Activated CD4-positive, alpha-beta T cell treated with anti-CD3 and anti-CD28 coated beads, Interleukin-2, amount 10 ng/mL, durations not matched to agents 7 days and 5 days (primary cell): ENCODE data around the gene KANSL1. TPM values are rescaled to one million over a fixed set of nuclear protein-coding genes. Genes with fewer than 3 reads are reported as not detected.

ENCODE experiments used
- CTCF ChIA-PET: fragments of 350-600 bp; sonication (Branson Sonifier 250); formaldehyde crosslinking; loops from one replicate; lab custom pipeline; 2021; ENCODE audit warnings: antibody characterized with exemption; lab: Charles Lee
- POLR2A ChIA-PET: fragments of 350-600 bp; sonication (Branson Sonifier 250); formaldehyde crosslinking; loops from one replicate; lab custom pipeline; 2021; ENCODE audit warnings: antibody characterized with exemption; lab: Charles Lee
- DNase-seq: peaks from one replicate; pipeline ENCODE4 v3.0.0-alpha.2; 2020
- H3K27ac Mint-ChIP-seq: one replicate; pipeline ENCODE4 v1.8.0; 2021; ENCODE audit warnings: mild to moderate bottlenecking, moderate library complexity, mixed read lengths
- H3K27me3 Mint-ChIP-seq: one replicate; pipeline ENCODE4 v1.8.0; 2021; ENCODE audit warnings: mixed read lengths
- H3K36me3 Mint-ChIP-seq: one replicate; pipeline ENCODE4 v1.8.0; 2021; ENCODE audit warnings: low read depth, mixed read lengths
- H3K4me1 Mint-ChIP-seq: one replicate; pipeline ENCODE4 v1.8.0; 2021; ENCODE audit warnings: mixed read lengths
- H3K4me3 Mint-ChIP-seq: one replicate; pipeline ENCODE4 v1.8.0; 2021; ENCODE audit warnings: mild to moderate bottlenecking, moderate library complexity, mixed read lengths
- H3K9me3 Mint-ChIP-seq: one replicate; pipeline ENCODE4 v1.8.0; 2021; ENCODE audit warnings: mixed read lengths
- total RNA-seq, 2 experiments: library from RNA; stranded (reverse); gene quantifications; one replicate each; pipeline ENCODE4 v1.2.3, GENCODE V29; 2021

Gene KANSL1
- total RNA-seq, 2 experiments from 2014 or later: 85.7 to 97.7 TPM

DNA sequence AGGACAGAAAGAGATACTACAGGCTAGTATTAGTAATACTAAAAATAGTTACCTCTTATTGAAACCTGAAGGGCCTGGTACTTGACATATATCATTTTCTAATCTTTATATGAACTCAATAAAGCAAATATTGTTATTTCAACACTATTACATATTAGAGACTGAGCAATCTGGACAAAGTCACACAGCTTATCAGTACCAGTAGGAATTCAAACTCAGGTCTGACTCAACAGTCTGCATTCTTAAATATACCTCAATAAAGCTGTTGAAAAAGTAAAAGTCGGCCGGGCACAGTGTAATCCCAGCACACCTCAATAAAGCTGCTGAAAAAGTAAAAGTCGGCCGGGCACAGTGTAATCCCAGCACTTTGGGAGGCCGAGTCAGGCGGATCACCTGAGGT, 67.4 kb downstream of the KANSL1 start:
- peaks cover 61% of the 10 kb centered on the region for H3K4me1 Mint-ChIP-seq
- H3K4me3 Mint-ChIP-seq: no peak overlapping the region
- CTCF ChIA-PET: interaction anchor here (1.4 kb wide), 1 partner anchor 35 kb away, joined by 6 read pairs; no protein-coding TSS in a partner anchor

DNA sequence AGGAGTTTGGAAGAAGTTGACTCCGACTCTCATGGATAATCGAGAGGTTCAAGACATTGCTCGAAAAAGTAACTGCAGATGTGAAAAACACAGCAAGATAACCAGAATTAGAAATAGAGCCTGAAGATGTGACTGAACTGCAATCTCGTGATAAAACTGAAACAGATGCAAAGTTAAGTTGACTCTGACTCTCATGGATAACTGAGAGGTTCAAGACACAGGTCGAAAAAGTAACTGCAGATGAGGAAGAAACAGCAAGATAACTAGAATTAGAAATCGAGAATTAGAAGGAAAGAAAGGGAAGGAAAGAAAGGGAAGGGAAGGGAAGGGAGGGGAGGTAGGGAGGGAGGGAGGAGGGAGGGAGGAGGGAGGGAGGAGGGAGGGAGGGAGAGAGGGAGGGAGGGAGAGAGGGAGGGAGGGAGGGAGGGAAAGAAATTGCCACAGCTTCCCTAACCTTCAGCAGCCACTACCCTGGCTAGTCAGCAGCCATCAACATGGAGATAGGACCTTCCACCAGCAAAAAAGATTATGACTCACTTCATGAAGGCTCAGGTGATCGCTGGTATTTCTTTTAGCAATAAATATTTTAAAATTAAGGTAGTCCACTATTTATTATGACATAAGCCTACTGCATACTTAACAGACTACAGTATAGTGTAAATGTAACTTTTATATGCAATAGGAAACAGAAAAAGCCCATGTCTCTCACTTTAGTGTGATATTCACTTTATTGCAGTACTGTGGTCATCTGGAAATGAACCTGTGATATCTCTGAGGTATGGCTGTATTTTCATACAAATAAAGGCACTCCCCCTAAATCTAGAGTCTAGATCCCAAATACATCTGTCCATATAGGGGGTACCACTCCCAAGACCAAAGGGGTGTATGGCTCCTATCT, 68.3 kb downstream of the KANSL1 start:
- POLR2A ChIA-PET: no interaction called here
- DNase-seq: no peak
- no peaks in the 10 kb centered on the region for H3K9me3 Mint-ChIP-seq
- no peak overlapping the region for H3K4me3 Mint-ChIP-seq
- peaks cover 42% of the 10 kb centered on the region for H3K36me3 Mint-ChIP-seq
- CTCF ChIA-PET: interaction anchor here (1.4 kb wide), 1 partner anchor 34 kb away, joined by 6 read pairs; no protein-coding TSS in a partner anchor
- no peaks in the 10 kb centered on the region for H3K27me3 Mint-ChIP-seq
- H3K27ac Mint-ChIP-seq: no peak overlapping the region
- H3K4me1 Mint-ChIP-seq: peaks cover 57% of the 10 kb centered on the region

More for the DNA sequence above, 67.4 kb downstream of the KANSL1 start:
- no peak overlapping the region for H3K27ac Mint-ChIP-seq
- DNase-seq: no peak
- peaks cover 42% of the 10 kb centered on the region for H3K36me3 Mint-ChIP-seq
- POLR2A ChIA-PET: no interaction called here
- H3K27me3 Mint-ChIP-seq: no peaks in the 10 kb centered on the region
- H3K9me3 Mint-ChIP-seq: no peaks in the 10 kb centered on the region

DNA sequence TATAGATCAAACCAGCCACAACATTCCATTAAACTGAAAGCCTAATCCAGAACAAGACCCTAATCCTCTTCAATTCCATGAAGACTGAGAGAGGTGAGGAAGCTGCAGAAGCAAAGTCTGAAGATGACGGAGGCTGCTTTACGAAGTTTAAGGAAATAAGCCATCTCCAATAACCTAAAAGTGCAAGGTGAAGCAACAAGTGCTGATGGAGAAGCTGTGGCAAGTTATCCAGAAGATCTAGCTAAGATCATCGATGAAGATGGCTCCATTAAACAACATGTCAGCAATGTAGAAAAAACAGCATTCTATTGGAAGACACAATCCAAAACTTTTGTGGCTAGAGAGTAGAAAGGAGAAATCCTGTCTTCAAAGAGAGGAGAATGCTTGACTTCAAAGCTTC, 69.6 kb downstream of the KANSL1 start:
- peaks cover 53% of the 10 kb centered on the region for H3K4me1 Mint-ChIP-seq
- CTCF ChIA-PET: interaction anchor here (0.6 to 1.5 kb wide), 5 partner anchors 14 to 1137 kb away, joined by 3 to 6 read pairs (median 3); partner anchors contain the start of gene KANSL1
- no peaks in the 10 kb centered on the region for H3K9me3 Mint-ChIP-seq
- H3K4me3 Mint-ChIP-seq: no peak overlapping the region
- peaks cover 39% of the 10 kb centered on the region for H3K36me3 Mint-ChIP-seq
- no peaks in the 10 kb centered on the region for H3K27me3 Mint-ChIP-seq
- no peak overlapping the region for H3K27ac Mint-ChIP-seq
- POLR2A ChIA-PET: no interaction called here
- no peak for DNase-seq

DNA sequence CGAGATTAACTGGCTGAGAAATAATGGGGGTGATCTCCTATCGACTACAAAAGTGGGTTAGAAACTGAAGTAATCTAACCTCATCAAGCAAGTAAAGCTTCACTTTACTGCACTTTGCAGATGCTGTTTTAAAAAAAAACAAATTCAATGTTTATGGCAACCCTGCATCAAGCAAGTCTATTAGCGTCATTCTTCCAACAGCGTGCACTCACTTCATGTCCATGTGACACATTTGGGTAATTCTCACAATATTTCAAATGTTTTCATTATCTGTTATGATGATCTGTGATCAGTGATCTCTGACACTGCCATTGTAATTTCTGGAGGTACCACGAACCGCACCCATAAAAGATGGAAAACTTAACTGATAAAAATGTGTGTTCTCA, 70.8 kb downstream of the KANSL1 start:
- no peaks in the 10 kb centered on the region for H3K27me3 Mint-ChIP-seq
- H3K4me3 Mint-ChIP-seq: no peak overlapping the region
- no peak for DNase-seq
- peaks cover 37% of the 10 kb centered on the region for H3K36me3 Mint-ChIP-seq
- H3K27ac Mint-ChIP-seq: no peak overlapping the region
- POLR2A ChIA-PET: no interaction called here
- H3K9me3 Mint-ChIP-seq: no peaks in the 10 kb centered on the region
- peaks cover 50% of the 10 kb centered on the region for H3K4me1 Mint-ChIP-seq
- CTCF ChIA-PET: interaction anchor here (1.5 kb wide), 1 partner anchor 21 kb away, joined by 4 read pairs; no protein-coding TSS in a partner anchor

DNA sequence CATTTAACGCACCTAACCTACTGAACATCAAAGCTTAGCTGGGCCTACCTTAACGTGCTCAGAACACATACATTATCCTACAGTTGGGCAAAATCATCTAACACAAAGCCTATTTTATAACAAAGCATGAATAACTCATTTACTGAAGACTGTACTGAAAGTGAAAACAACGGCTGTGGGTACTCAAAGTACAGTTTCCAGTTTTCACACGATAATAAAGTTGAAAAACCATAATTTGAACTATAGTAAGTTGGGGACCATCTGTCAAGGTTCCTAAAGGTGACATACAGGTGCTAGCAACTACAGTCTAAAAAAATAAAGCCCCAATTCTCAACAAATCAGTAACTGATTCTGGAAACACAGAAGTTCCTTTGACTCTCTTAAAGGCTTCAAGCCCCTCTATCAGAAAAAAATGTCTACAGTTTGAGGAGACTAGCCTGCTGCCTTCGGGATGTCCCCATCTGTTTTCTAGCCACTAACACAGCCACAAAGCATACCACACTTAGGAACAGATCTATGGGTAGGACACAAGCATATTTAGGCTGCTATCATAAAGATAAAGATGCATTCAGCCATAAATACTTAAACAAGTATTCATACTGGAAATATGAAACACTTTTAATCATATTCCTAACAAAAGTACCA, 71.3 kb downstream of the KANSL1 start:
- no peak for DNase-seq
- H3K36me3 Mint-ChIP-seq: peaks cover 37% of the 10 kb centered on the region
- H3K9me3 Mint-ChIP-seq: no peaks in the 10 kb centered on the region
- CTCF ChIA-PET: interaction anchor here (2.3 kb wide), 1 partner anchor 71 kb away, joined by 8 read pairs; the partner anchor contains the start of gene KANSL1
- peak overlapping the region; percentile 17 for H3K4me3 Mint-ChIP-seq
- no peaks in the 10 kb centered on the region for H3K27me3 Mint-ChIP-seq
- POLR2A ChIA-PET: no interaction called here
- H3K4me1 Mint-ChIP-seq: peaks cover 50% of the 10 kb centered on the region
- peak overlapping the region; percentile 48 for H3K27ac Mint-ChIP-seq

DNA sequence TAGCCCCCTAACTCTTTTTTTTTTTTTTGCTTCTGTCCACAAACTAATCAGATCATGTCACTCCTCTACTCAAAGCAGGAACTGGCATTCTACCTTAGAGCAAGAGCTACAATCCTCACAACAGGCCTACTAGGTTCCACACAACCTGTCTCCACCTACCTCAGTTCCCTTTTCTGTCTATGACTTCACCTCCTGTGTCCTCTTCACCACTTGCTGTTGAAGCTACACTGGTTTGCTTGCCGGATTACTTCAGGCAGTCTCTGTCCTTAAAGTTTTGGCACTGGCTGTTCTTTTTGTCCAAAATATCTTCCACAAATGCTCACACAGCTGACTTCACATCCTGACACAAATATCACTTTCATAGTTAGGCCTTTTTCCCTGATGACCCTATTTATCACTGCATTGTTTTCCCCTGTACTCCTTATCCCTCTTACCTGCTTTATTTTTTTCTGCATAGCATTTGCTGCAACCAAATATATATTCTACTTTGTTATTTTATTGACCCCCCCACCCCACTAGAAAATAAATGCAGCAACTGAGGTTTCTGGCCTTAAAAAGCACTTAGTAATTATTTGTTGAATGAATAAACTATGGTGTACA, 72.0 kb downstream of the KANSL1 start:
- ChIA-PET CTCF (interaction anchor here (0.8 to 2.3 kb wide), 3 partner anchors 22 to 72 kb away, joined by 3 to 8 read pairs (median 3); partner anchors contain the start of gene KANSL1), POLR2A (no interaction called here)
- H3K27ac Mint-ChIP-seq: no peak overlapping the region
- H3K4me3 Mint-ChIP-seq: no peak overlapping the region
- peaks cover 46% of the 10 kb centered on the region for H3K4me1 Mint-ChIP-seq
- DNase-seq: no peak
- no peaks in the 10 kb centered on the region for H3K9me3 Mint-ChIP-seq
- H3K36me3 Mint-ChIP-seq: peaks cover 34% of the 10 kb centered on the region
- no peaks in the 10 kb centered on the region for H3K27me3 Mint-ChIP-seq

DNA sequence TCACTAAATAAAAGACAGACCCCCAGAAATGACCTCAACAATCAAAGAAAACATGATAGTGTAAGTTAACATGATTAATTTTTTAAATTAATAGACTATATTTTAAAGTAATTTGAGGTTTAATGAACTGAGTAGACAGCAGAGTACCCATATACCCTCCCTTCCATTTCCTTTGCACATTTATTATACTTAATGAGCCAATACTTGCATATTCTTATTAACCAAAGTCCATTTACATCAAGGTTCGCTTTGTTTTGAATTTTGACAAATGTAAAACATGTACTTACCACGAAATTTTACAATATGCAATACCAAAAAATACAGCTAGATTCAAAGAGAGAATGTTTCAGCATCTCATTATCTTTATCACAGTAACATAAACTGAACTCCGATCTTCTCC, 72.7 kb downstream of the KANSL1 start:
- no peak overlapping the region for H3K4me3 Mint-ChIP-seq
- H3K4me1 Mint-ChIP-seq: peaks cover 46% of the 10 kb centered on the region
- POLR2A ChIA-PET: no interaction called here
- DNase-seq: no peak
- H3K27me3 Mint-ChIP-seq: no peaks in the 10 kb centered on the region
- H3K9me3 Mint-ChIP-seq: no peaks in the 10 kb centered on the region
- H3K27ac Mint-ChIP-seq: no peak overlapping the region
- CTCF ChIA-PET: interaction anchor here (1.4 to 2.3 kb wide), 3 partner anchors 21 to 72 kb away, joined by 3 to 8 read pairs (median 5); partner anchors contain the start of gene KANSL1
- peaks cover 37% of the 10 kb centered on the region for H3K36me3 Mint-ChIP-seq

DNA sequence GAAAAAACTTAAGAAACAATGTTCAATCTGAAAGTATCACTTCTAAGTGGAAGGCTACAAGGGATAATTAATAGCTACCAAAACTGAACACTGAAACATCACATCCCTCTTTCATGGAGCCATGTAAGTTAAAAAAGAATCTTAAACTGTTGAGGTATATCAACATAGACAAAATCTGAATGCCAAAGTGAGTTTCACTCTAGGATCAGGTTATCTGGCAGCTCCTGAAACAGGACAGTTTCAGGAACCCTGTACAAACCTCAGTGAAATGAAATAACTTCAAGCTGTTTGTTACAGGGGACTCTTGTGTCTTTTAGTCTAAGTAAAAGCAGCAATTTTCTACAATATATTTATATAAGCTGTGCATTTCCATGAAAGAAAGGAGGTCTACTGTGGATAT, 73.2 kb downstream of the KANSL1 start:
- Mint-ChIP-seq H3K36me3 (peaks cover 38% of the 10 kb centered on the region), H3K4me1 (peaks cover 46% of the 10 kb centered on the region), H3K9me3 (no peaks in the 10 kb centered on the region), H3K27me3 (no peaks in the 10 kb centered on the region), H3K27ac (no peak overlapping the region), H3K4me3 (no peak overlapping the region)
- no peak for DNase-seq
- ChIA-PET POLR2A (no interaction called here), CTCF (interaction anchor here (0.9 to 2.3 kb wide), 4 partner anchors 21 to 73 kb away, joined by 3 to 8 read pairs (median 4); partner anchors contain the start of gene KANSL1)

DNA sequence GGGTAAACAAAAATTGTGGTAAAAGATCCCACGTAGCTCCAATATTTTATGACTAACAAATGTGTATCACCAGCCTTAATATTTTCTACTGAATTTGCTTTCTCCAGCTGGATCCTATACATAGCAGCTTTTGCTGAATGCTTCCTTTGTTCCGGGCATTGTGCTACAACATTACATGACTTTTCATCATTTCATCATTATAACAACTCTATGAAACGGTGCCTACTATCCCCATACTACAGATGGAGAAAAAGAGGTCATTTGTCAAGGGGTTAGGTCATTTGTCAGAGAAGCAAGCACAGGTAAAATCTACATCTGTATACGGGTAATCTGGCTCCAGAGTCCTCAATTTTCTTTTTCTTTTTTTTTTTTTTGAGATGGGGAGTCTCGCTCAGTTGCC, 74.3 kb downstream of the KANSL1 start:
- DNase-seq: no peak
- Mint-ChIP-seq H3K4me1 (peaks cover 39% of the 10 kb centered on the region), H3K4me3 (no peak overlapping the region), H3K27me3 (no peaks in the 10 kb centered on the region), H3K27ac (no peak overlapping the region), H3K36me3 (peaks cover 33% of the 10 kb centered on the region), H3K9me3 (no peaks in the 10 kb centered on the region)
- CTCF ChIA-PET: interaction anchor here (0.5 to 1.8 kb wide), 4 partner anchors 25 to 67 kb away, joined by 3 to 5 read pairs (median 4); no protein-coding TSS in a partner anchor
- POLR2A ChIA-PET: no interaction called here

DNA sequence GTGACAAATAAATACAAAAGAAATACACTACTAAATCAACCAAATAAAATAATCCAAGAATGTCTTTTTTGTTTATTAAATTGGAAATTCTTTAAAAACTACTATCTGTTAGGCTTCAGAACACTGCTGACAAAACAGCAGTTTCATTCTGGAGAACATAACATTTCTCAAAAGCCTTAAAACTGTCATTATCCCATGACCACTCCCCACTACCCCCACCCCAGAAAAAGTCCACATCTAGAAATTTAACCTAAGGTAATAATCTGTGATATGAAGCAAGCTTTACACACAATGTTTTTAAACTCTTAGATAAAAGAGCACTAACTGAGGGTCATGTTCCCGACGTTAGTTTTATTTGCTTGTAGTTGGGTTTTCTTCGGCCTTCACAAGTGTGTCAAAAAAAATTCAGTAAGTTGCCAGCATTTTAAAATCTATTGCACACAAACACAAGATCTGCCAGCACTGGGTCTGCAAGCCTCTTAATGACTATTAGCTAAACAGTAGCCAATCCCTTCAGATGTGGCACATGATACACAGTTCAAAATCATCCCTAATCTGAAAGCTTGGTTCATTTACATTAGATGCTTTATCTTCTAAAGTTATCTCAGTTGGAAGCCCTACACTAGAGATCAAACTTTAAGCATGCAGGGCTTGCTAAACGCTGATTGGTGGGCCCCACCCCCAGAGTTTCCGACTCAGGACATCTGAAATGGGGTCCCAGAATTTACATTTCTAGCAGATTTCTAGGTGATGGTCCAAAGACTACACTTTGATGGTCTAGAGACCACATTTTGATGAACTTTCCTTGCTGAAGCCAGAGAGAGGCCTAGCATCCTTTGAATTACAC, 75.2 kb downstream of the KANSL1 start:
- peaks cover 28% of the 10 kb centered on the region for H3K36me3 Mint-ChIP-seq
- no peaks in the 10 kb centered on the region for H3K27me3 Mint-ChIP-seq
- POLR2A ChIA-PET: no interaction called here
- no peaks in the 10 kb centered on the region for H3K9me3 Mint-ChIP-seq
- no peak overlapping the region for H3K27ac Mint-ChIP-seq
- peaks cover 35% of the 10 kb centered on the region for H3K4me1 Mint-ChIP-seq
- CTCF ChIA-PET: interaction anchor here (0.5 to 1.4 kb wide), 5 partner anchors 13 to 683 kb away, joined by 3 to 5 read pairs (median 4); no protein-coding TSS in a partner anchor
- DNase-seq: no peak
- H3K4me3 Mint-ChIP-seq: no peak overlapping the region

DNA sequence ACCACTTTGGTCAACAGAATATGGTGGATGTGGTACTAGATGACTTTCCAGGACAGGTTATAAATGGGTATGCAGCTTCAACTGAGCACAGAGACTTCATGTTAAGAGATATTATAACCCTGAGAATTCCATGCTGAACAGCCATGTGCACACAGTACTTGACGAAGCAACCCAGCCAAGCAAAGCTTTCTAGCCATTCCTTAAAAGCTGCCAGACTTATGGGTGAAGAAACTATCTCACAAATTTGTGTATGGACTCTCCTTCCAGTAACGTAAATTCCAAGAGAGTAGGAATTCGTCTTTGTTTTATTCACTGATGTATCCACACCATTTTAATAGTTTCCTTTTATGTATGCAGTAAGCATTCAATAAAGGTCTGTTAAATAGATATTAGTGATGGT, 76.1 kb downstream of the KANSL1 start:
- H3K9me3 Mint-ChIP-seq: no peaks in the 10 kb centered on the region
- POLR2A ChIA-PET: no interaction called here
- no peak for DNase-seq
- no peak overlapping the region for H3K4me3 Mint-ChIP-seq
- no peak overlapping the region for H3K27ac Mint-ChIP-seq
- H3K36me3 Mint-ChIP-seq: peaks cover 27% of the 10 kb centered on the region
- H3K4me1 Mint-ChIP-seq: peaks cover 26% of the 10 kb centered on the region
- CTCF ChIA-PET: interaction anchor here (1.4 kb wide), 2 partner anchors 14 to 51 kb away, joined by 3 to 4 read pairs; no protein-coding TSS in a partner anchor
- H3K27me3 Mint-ChIP-seq: no peaks in the 10 kb centered on the region
